OCI-LY3 (cell line): ENCODE measurements around the gene PLEKHA6.

ENCODE experiments used
- EZH2phosphoT487 ChIP-seq: fragments of 200-600 bp; shearing (Covaris generic); IDR thresholded peaks from 2 replicates; pipeline ENCODE4 v1.6.1; 2018; ENCODE audit warnings: antibody characterized with exemption, mixed run types, low read depth
- TF ChIP-seq, protein P1 (sequence below): fragments of 200-600, 300-600 bp; sonication (generic); IDR thresholded peaks from 2 replicates; pipeline ENCODE4 v1.5.1; 2014; ENCODE audit warnings: antibody characterized with exemption, low read length, low read depth

GRCh38 chr1:204251286-204251685 lies 108.4 kb downstream of the PLEKHA6 start:
- TF ChIP-seq, protein P1, sequence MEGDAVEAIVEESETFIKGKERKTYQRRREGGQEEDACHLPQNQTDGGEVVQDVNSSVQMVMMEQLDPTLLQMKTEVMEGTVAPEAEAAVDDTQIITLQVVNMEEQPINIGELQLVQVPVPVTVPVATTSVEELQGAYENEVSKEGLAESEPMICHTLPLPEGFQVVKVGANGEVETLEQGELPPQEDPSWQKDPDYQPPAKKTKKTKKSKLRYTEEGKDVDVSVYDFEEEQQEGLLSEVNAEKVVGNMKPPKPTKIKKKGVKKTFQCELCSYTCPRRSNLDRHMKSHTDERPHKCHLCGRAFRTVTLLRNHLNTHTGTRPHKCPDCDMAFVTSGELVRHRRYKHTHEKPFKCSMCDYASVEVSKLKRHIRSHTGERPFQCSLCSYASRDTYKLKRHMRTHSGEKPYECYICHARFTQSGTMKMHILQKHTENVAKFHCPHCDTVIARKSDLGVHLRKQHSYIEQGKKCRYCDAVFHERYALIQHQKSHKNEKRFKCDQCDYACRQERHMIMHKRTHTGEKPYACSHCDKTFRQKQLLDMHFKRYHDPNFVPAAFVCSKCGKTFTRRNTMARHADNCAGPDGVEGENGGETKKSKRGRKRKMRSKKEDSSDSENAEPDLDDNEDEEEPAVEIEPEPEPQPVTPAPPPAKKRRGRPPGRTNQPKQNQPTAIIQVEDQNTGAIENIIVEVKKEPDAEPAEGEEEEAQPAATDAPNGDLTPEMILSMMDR, result no peak
- TF ChIP-seq EZH2phosphoT487, result no peak
